Stomach (tissue), 9 donors: Measurements from ENCODE around the gene STK32A. TPM values are rescaled to one million over a fixed set of nuclear protein-coding genes. Genes with fewer than 3 reads are reported as not detected.

Source experiments
- DNase-seq, 2 donors: peaks; one replicate each; pipeline versions ENCODE4 v3.0.0 to v3.0.0-alpha.2; 2013 to 2019
- H3K27ac ChIP-seq, 5 donors: fragments of 200-600 bp in 4 of 5; sonication (generic) in 4 of 5; one replicate each; pipeline ENCODE4 v1.5.1; 2013 to 2019; ENCODE audit warnings: mild to moderate bottlenecking in 1 of 5, moderate library complexity in 1 of 5
- H3K27me3 ChIP-seq, 3 donors: fragments of 200-600 bp; sonication (generic); one replicate each; pipeline ENCODE4 v1.5.1; 2017 to 2019; ENCODE audit warnings: mixed run types in 1 of 3
- H3K36me3 ChIP-seq, 4 donors: fragments of 200-600 bp; sonication (generic); 1 replicate in 3 of 4; 2 replicates in 1 of 4; pipeline ENCODE4 v1.5.1; 2016 to 2019
- H3K4me1 ChIP-seq, 4 donors: fragments of 200-600 bp; sonication (generic); one replicate each; pipeline ENCODE4 v1.5.1; 2016 to 2019
- H3K4me3 ChIP-seq, 4 donors: fragments of 200-600 bp; sonication (generic) in 3 of 4; one replicate each; pipeline ENCODE4 v1.5.1; 2016 to 2019; ENCODE audit warnings: mild to moderate bottlenecking in 1 of 4
- H3K9me3 ChIP-seq, 4 donors: fragments of 200-600 bp; sonication (generic); one replicate each; pipeline ENCODE4 v1.5.1; 2016 to 2019
- CTCF ChIP-seq, 7 experiments: fragments of 450-650 bp in 4 of 7; fragments of 200-600 bp in 3 of 7; sonication (generic) in 3 of 7; IDR thresholded peaks; one replicate each; pipeline ENCODE4 v1.5.1; 2016 to 2019; ENCODE audit warnings: antibody characterized with exemption in 7 of 7, control low read depth in 2 of 7, mild to moderate bottlenecking in 1 of 7
- EP300 ChIP-seq: sonication (generic); formaldehyde crosslinking; IDR thresholded peaks from one replicate; pipeline ENCODE4 v1.6.1; 2017; ENCODE audit warnings: antibody characterized with exemption
- POLR2A ChIP-seq, 4 donors: fragments of 450-650 bp; IDR thresholded peaks; one replicate each; pipeline ENCODE4 v1.6.1; 2016; ENCODE audit warnings: antibody characterized with exemption in 4 of 4, control low read depth in 2 of 4, mild to moderate bottlenecking in 1 of 4, moderate library complexity in 1 of 4
- POLR2AphosphoS5 ChIP-seq, 3 donors: sonication (generic); formaldehyde crosslinking; IDR thresholded peaks; one replicate each; pipeline ENCODE4 v1.6.1; 2016; ENCODE audit warnings: antibody characterized with exemption in 3 of 3
- WGBS, 5 donors: extraction: QIAGEN DNeasy Blood & Tissue Kit in 3 of 5; methylation state at CpG; one replicate each; pipeline versions ENCODE4 v1.1.5 to v1.1.7; 2013 to 2018; 5-methylcytosine and 5-hydroxymethylcytosine counted together
- intact Hi-C: fragments of 100-400 bp; cut with DNase I; formaldehyde crosslinking; loops from one replicate; pipeline ENCODE4 v1.15.1; 2023; ENCODE audit warnings: low total_unique reads
- polyA plus RNA-seq, 3 donors: library from polyadenylated mRNA; stranded (reverse); fragments of 200-250 nt; gene quantifications; one replicate each; pipeline ENCODE4 v1.2.3, GENCODE V29; 2013
- total RNA-seq, 5 donors: library from RNA; depleted of rRNA; stranded (reverse); fragments of >200 nt; gene quantifications; one replicate each; pipeline versions ENCODE4 v1.1.0 to v1.2.3, GENCODE V29; 2014 to 2016
- donor health status: healthy with polysubstance abuse.
- donor health status: Bipolar disorder and iron deficiency.
- donor health status: healthy.

The STK32A gene
- total and polyA plus RNA-seq, 8 donors, result 0.48 to 29.7 (median 0.62) TPM

- H3K9me3 ChIP-seq, result peaks cover 0 to 9% (median 4%) of the 10 kb centered on the region in 4 donors
Measured at GRCh38 chr5:147203213-147203612, 31.6 kb upstream of the STK32A start.

GRCh38 chr5:147204576-147204975 lies 30.2 kb upstream of the STK32A start:
- Histone ChIP-seq H3K4me3 (no peak overlapping the region), H3K4me1 (peaks cover 0 to 4% (median 1%) of the 10 kb centered on the region in 4 donors), H3K36me3 (no peaks in the 10 kb centered on the region), H3K9me3 (peaks cover 0 to 9% (median 4%) of the 10 kb centered on the region in 4 donors), H3K27me3 (no peaks in the 10 kb centered on the region), H3K27ac (no peak overlapping the region)
- no peak for TF ChIP-seq POLR2AphosphoS5 (IDR thresholded peaks at IDR 0.05)
- 84 to 88% (median 86%) methylated on average over 2 of the region's 2 CpGs for WGBS, 5 donors
- intact Hi-C loops, result no loop called here
- DNase-seq, result no peak

More at GRCh38 chr5:147203213-147203612, 31.6 kb upstream of the STK32A start:
- 69 to 85% (median 77%) methylated on average over 4 of the region's 4 CpGs for WGBS, 5 donors
- Histone ChIP-seq H3K27ac (no peak overlapping the region), H3K4me3 (no peak overlapping the region), H3K27me3 (no peaks in the 10 kb centered on the region), H3K36me3 (no peaks in the 10 kb centered on the region), H3K4me1 (peaks cover 0 to 8% (median 2%) of the 10 kb centered on the region in 4 donors)
- DNase-seq, result no peak
- intact Hi-C loops, result no loop called here
- TF ChIP-seq POLR2AphosphoS5 (IDR thresholded peaks at IDR 0.05) (no peak), EP300 (no peak), POLR2A (IDR thresholded peaks at IDR 0.05) (no peak), CTCF (IDR thresholded peaks at IDR 0.05) (no peak)

- Histone ChIP-seq H3K4me3 (no peak overlapping the region), H3K27ac (no peak overlapping the region), H3K9me3 (peaks cover 0 to 9% (median 4%) of the 10 kb centered on the region in 4 donors), H3K36me3 (no peaks in the 10 kb centered on the region), H3K4me1 (no peaks in the 10 kb centered on the region), H3K27me3 (no peaks in the 10 kb centered on the region)
- intact Hi-C loops, result no loop called here
- 71 to 93% (median 73%) methylated on average over 1 of the region's 1 CpG for WGBS, 5 donors
- DNase-seq, result peak in 1 of 2 donors; percentile 43
- TF ChIP-seq EP300 (no peak), POLR2A (IDR thresholded peaks at IDR 0.05) (no peak), POLR2AphosphoS5 (IDR thresholded peaks at IDR 0.05) (no peak)
Measured at GRCh38 chr5:147208134-147208533, 26.7 kb upstream of the STK32A start.

GRCh38 chr5:147216552-147217154 lies 18.2 kb upstream of the STK32A start:
- H3K4me3 ChIP-seq, result no peak overlapping the region
- TF ChIP-seq CTCF (IDR thresholded peaks at IDR 0.05) (no peak), POLR2A (IDR thresholded peaks at IDR 0.05) (no peak), EP300 (no peak), POLR2AphosphoS5 (IDR thresholded peaks at IDR 0.05) (no peak)
- H3K27ac ChIP-seq, result no peak overlapping the region
- intact Hi-C loops, result no loop called here
- peaks cover 0 to 6% (median 0%) of the 10 kb centered on the region in 4 donors for H3K4me1 ChIP-seq
- peaks cover 0 to 8% (median 0%) of the 10 kb centered on the region in 3 donors for H3K27me3 ChIP-seq
- no peaks in the 10 kb centered on the region for H3K36me3 ChIP-seq
- H3K9me3 ChIP-seq, result no peaks in the 10 kb centered on the region
- peak in 1 of 2 donors; percentile 20 for DNase-seq
- WGBS, 5 donors, result 26 to 61% (median 42%) methylated on average over 3 to 9 of the region's 9 CpGs

- DNase-seq, result no peak
- Histone ChIP-seq H3K27ac (no peak overlapping the region), H3K36me3 (no peaks in the 10 kb centered on the region), H3K27me3 (no peaks in the 10 kb centered on the region), H3K4me3 (no peak overlapping the region), H3K9me3 (no peaks in the 10 kb centered on the region), H3K4me1 (no peaks in the 10 kb centered on the region)
- TF ChIP-seq POLR2A (IDR thresholded peaks at IDR 0.05) (no peak), POLR2AphosphoS5 (IDR thresholded peaks at IDR 0.05) (no peak), EP300 (no peak), CTCF (IDR thresholded peaks at IDR 0.05) (no peak)
- 32 to 52% (median 33%) methylated on average over 2 of the region's 2 CpGs for WGBS, 5 donors
- intact Hi-C loops, result loop anchor here (5.0 to 10.0 kb wide), 2 partner anchors 149 to 351 kb away; no protein-coding TSS in a partner anchor
Measured at GRCh38 chr5:147223343-147223742, 11.5 kb upstream of the STK32A start.
